Glomerular visceral epithelial cell (primary cell): ENCODE measurements around the gene CLEC1A.

Experiments used
- DNase-seq: peaks from one replicate; pipeline ENCODE4 v3.0.0-alpha.2; 2016; ENCODE audit errors: extremely low spot score

CLEC1A gene

DNA sequence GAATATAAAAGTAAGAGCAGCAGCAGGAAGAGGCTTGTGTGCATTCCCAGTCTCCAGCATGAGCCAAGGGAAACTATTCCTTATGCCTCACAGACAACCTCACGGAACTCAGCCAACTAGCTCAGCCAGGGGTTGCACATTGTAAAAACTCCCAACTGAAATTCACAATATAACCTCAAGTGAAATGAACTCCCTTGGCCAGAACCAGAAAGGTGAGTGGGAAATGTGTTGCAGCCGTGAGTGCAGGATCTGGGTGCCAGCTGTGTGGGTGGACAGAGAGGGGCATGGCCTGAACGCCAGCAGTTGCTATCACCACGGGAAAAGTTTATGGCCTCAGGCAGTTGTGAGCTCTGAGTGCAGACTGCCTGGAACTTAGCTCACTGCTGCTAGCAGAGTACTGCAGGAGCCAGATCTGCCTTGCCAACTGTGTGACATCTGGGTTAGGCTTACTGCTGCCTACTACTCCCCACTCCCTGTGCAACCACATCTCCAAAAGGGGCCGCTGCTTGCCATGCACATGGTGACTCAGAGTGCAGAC is 2.3 kb upstream of the CLEC1A start:
- no peak for DNase-seq

DNA sequence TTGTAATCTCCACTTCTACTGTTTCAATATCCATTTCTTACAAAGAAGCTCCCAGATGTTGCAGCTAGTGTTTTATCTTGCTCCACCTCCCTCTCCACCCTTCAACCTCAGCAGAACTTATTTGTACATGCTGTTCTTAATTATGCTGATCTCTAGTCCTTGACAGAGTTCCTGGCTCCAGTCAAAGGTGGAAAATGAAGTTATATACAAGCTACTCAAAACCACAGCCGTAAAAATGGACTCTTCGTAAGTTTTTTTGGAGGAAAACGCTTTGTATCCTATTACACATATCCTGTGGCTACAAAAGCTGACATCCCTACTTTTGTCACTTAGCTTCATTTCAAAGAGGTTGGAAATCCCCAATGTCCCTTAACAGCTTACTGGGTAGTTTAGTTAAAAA is 1.3 kb downstream of the CLEC1A start:
- no peak for DNase-seq

DNA sequence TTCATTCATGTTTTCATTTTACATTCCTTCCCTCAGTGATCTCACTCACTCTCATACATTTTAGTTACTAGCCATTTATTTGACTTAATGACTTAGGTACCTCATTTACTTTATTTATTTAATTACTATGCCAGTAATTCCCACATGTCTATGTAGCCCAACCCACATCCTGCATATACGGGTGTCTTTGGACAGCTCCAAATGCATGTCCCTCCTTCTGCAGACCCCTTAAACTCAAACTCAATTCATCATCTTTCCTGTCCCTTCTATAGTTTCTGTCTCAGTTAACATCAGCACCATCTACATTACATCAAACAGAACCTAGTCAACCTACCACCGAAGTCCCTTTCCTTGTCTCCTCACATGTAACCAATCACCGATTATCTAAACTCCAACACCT is 2.8 kb downstream of the CLEC1A start:
- DNase-seq: no peak

DNA sequence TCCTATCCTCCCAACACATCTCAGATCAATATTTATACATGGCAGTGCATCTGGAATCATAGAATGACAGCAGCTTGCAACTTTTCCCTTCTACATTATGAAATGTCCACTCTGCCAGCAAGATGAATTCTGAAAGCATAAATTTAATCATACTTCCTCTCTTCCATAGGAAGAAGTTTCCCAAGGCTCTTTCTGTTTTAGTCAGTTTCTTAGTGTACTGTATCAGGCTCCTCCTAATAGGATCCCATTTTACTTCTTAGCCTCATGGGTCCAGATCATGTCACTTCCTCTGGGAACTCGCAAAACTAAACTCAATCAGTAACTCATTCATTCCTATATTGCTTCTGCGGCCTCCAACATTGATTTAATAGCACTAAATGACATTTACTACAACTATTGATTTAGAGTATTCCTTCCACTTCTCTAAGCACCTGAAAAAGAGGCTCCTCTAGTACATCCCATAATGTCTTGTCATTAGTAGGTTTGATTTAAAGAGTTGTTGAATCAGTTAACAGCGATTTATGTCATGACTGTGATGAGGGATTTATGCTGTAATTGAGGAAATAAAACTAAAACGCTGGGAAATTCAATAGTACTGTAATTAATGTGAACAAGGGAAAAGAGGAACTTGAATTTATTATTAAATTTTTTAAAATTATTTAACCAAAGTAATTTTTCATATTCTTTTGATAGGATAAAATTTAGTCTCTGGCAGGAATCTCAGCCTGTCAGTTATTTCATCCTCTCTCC is 4.0 kb downstream of the CLEC1A start:
- DNase-seq: no peak

DNA sequence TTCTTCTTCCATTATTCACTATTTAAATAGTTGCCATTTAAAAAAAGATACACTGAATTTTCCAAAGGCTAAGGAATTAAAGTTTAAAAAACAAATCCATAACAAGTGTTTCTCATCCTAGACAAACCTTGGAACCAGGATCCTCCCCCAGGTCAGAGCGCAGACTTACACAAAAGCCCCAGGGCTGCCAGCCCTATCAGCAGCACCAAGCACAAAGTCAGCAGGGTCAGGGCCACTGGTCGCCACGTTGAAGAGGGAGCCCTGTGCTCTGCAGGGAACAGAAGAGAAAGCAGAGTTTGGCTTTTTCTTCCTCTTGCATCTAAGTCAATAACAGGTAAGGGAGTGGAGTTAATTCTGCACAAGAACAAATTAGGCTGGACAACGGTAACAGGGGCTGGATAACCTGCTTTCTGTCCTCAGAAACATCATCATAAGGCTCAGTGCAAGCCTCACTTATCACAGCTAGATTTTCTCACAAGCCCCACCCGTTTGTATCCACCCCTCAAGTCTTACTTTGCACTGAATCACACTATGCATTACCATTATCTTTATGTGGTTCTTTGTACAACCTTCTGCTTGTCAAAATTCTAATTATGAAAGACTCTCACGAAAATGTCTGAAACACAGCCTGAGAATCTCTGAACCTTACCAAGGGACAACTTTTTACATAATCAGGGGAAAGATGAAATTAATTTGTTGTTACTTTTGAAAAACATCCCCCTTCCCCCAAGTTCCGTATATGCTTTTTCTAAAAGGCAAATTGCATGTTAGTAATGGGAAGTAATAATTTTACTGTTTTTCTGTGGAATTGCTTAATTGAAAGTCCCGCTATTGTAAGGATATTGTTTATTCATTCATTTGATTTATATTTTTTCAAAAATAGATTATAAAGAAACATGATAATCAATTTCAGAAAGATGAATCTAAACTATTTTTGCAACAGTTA is 9.6 kb downstream of the CLEC1A start:
- DNase-seq: no peak

DNA sequence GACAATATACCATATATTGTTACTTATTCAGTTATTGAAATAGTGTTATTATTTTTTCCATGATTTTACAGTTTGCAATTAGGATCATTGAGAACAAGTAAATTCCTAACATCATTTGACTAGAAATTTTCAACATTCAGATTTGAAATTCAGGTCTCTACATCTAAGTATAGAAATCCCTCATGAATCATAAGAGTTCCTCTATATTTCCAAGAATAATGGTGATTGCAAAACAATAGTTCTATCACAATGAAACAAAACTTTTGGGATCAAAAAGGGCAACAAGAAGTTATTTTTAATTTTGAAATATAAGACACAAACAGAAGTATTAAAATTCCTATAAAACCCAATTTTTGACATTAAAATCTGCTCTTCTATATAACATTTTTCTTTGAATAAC is 10.8 kb downstream of the CLEC1A start:
- no peak for DNase-seq

DNA sequence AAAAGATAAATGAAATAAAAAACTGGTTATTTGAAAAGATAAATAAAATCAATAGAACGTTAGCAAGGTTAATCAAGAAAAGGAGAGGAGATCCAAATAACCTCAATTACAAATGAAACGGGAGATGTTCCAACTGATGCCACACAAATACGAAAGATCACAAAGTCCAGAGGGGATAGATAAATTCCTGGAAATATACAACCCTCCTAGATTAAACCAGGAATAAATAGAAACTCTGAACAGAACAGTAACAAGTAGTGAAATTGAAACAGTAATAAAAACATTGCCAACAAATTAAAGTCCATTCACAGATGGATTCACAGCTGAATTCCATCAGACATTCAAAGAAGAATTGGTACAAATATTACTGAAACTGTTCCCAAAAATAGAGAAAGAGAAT is 12.4 kb downstream of the CLEC1A start:
- DNase-seq: no peak

DNA sequence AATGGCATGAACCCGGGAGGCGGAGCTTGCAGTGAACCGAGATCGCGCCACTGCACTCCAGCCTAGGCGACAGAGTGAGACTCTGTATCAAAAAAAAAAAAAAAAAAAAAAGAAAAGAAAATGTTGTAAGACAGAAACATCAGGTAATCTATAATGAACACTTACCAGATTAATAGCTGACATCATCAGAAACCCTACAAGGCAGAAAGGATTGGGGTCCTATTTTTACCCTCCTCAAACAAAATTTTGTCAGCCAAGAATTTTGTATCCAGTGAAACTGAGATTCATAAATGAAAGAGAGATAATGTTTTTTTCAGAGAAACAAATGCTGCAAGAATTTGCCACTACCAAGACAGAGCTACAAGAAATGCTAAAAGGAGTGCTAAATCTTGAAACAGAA is 14.1 kb downstream of the CLEC1A start:
- DNase-seq: no peak

DNA sequence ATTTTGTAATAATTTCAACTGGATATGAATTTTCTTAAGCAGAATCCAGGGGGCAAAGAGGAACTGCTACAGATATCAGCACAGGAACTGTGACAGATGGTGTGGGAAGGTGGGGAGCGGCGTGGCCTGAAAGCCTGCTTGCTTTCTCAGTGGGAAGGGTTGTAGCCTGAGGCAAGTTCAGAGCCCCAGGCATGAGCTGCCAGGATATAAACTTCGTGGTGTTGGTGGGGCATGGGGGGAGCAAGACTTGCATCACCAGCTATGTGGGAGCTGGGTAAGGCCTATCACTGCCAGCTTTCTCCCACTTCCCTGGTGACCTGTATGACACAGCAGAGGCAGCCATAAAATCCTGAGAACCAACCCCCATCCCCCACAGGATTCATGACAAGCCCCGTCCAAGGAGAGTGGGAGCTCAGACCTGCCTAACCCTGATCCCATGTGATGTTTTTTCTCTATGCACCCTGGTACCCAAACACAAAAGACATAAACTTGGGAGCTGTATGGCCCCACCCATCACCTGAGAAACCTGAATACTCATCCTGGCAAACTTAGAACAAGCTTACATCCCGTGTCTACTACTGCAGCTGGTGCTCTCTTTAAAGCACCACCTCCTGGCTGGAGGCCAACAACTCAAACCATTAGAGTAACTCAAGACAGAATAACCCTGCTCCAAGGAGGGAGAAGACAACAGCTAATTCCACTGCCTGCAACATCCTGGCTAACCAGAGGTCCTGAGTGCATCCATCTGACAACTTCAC is 16.5 kb downstream of the CLEC1A start:
- DNase-seq: no peak

DNA sequence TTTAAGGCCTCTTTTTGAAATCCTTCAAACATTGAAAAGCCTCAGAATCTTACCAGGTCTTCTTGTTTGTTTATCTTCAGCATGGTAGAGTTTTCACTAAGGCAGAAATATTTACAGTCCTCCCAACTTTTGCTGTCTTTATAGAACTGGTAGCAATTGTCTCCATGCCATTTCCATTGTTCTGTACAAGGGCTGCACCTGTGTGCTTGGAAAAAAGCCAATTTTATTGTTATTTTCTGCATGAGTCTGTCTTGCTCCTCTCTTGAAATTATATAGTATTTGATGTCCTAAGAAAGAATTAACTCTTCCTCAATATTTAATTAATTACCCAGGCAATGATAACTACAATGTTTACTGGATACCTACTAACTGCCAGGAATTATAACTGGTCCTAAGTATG is 23.3 kb downstream of the CLEC1A start:
- DNase-seq: no peak

DNA sequence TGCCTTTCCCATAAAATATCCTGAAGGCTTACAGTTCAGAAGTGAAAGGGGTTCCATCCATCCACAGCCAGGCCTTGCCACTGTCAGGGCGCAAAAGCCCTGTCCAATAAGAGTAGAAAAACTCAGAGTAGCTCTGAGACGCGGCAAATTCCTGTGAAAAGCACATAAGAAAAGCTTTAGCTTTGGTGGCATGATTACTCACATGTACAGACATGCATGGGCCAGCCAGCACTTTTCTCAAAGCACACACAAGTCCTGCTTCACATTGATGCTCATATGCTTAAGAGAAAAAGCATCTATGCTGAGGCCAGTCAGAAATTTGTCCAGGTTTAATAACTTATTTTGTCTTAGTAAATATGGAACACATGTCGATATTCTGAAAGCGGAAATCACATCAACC is 25.5 kb downstream of the CLEC1A start:
- DNase-seq: no peak

DNA sequence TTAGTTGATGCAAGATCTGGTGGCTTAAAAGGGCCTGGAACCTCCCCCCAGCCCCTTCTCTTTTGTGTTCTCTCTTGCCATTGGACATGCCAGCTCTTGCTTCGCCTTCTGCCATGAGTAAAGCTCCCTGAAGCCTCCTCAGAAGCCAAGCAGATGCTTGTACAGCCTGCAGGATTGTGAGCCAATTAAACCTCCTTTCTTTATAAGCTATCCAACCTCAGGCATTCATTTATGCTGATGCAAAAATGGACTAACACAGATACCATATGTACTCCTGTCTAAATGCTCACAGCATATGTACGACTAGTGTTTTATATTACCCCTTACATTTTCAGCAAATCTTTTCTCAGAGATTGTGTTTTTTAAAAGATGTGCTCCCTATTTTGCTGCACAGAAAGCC is 26.7 kb downstream of the CLEC1A start:
- no peak for DNase-seq

DNA sequence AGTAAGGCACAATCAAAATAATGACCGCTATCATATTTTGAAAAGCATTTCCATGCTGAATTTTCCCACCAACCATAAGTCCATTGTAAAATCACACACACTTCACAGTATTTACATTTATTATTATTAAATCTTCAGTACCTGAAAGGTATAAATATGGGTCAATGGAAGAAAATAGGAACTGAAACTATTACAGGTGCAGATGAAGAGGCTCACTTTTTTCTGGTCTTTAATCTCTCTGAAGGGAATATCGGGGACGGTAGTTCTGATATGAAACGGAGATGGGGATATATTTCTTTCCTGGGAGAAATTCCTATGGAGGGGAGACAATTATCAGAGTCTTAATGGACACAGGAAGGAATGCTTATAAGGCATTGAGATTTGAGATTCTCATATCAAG is 28.4 kb downstream of the CLEC1A start:
- DNase-seq: no peak

DNA sequence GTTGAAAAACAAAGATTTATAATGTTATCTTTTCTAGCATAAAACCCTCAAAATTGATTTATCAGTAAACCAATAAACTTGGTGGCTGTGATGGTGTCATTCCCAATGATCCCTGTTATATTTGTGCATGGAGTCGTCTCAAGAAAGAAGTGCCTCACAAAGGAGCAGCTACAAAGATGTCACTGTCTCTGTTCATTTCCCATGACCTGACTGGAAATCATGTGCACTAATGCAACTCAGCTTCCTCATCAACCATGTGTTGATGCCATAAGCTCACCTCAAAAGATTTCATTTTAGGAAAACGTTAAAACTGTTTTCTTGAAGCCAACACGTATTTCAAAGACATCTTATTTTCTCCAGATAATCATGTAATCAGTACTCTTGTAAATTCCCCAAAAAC is 28.8 kb downstream of the CLEC1A start:
- no peak for DNase-seq

DNA sequence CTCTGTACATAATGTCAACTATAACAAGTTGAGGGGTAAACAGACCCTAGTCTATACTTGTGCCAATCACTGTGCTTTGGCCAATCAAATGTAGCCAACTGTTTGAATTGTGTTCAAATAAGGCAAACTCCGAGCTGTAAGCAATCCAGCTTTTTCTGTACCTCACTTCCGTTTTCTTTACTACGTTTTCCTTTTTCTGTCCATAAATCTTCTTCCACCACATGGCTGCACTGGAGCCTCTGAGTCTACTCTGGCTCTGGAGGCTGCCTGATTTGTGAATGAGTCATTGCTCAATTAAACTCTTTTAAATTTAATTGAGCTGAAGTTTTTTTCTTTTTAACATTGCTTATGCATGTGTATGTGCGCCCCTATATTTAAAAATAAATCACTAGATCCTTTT is 29.7 kb downstream of the CLEC1A start:
- no peak for DNase-seq

DNA sequence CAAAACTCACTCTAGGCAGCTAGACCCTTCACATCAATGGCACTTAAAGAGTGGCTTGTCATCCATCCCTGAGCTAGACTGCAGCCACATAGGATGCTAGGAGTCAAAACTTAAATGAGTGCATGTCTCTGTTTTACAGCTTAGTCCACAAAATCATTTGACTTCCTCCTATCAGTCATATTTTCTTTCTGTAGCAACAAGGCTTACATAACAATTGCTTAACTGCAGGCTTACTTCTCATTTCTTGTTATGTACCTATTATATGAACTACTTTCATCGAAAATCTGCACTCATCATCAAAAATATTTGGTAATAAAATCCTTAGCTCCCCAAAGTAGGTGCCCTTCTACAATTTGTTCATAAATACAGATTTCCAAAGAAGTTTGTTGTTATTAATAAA is 30.1 kb downstream of the CLEC1A start:
- no peak for DNase-seq

DNA sequence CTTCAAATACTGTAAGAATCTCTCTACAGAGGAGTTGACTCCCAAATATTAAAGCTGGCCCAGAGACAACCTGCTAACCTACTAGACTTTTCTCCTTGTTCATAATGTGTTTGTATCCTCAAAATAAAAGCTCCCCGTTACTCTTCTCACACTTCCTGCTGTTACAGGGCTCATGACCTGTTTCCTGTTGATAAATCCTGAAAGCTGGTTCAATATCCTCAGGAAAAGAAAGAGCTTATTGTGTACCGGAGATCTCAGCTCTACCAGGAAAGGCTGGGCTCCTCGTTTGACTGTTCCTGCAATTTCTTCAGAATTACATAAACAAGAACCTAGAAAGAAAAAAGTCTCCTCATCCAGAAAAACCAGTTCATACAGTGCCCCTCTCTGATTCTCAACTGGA is 30.8 kb downstream of the CLEC1A start:
- DNase-seq: no peak

DNA sequence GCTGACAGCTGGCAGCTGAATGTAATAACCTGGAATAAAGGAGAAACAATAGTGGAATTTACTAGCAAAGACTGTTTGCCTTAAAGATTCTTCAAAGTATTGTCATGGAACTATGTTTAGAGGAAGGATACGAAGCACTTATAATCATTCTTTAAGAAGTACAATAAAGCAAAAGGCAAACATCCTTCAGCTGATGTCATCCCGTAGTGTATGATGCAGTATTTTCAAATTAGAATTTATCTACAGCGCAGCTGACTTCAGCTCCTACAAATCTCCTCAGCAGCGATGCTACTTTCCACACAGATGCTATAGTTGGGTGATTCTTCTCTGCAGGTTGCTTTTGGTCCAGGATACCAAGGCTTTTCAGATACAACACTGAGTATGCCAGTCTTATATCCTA is 31.5 kb downstream of the CLEC1A start:
- no peak for DNase-seq

DNA sequence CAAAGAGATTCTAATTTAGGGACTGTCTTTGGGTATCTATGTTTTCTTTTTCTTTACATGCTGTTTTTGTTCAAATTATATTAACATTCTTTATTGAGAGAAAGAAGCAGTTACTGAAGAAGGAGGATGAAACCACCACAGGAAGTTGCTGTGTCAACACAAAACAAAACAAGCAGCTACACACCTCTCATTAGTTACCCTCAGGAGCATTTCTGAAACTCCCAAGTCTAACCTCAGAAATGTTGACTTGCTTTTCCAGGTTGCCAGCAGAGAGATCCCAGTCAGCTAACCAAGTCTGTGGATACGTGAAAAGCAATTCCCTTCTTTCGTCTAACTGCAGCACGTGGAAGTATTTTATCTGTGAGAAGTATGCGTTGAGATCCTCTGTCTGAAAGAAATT is 33.5 kb downstream of the CLEC1A start:
- no peak for DNase-seq

DNA sequence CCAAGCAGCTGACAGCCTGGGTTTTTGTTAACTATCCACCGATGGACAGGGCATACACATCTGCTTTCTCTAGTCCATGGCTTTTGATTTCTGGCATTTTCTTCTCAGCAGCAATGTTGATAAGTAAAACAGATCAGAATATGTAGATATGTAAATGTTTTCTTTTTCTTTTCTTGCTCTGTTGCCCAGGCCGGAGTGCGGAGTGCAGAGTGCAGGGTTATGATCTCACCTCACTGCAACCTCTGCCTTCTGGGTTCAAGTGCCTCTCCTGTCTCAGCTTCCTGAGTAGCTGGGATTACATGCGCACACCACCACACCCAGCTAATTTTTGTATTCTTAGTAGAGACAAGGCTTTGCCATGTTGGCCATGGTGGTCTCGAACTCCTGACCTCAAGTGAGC is 40.4 kb downstream of the CLEC1A start:
- DNase-seq: no peak

DNA sequence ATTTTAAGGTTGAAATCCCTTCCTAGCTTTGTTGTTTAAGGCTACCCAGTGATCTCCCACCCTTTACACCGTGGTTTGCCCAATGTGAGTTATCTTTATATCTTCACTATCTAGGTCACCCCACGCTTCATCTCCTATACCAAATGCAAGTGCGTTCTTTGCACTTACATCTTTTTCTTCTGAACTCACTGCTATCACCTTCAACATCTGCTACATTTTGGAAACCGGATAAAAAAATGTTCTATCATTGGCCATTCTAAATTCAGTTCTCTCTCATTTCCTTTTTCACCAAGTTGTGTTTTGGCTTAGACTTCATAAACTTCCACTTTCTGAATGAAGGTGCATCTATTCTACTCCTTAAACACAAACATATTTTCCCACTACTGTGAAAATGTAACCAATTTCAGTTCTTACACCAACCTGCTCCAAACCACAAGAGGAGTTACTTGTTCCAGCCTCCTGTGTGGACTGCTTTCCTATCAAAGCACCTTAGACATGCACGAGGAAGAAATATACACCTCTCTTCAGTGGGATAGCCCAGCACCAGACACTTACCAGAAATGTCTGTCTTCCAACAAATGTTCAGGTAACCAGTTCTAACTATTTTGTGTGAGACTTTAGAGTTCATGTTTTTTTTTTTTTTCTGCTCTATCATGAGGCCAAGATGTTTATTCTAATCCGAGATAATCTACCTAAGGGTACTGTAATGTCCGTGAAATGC is 46.4 kb downstream of the CLEC1A start:
- DNase-seq: no peak

DNA sequence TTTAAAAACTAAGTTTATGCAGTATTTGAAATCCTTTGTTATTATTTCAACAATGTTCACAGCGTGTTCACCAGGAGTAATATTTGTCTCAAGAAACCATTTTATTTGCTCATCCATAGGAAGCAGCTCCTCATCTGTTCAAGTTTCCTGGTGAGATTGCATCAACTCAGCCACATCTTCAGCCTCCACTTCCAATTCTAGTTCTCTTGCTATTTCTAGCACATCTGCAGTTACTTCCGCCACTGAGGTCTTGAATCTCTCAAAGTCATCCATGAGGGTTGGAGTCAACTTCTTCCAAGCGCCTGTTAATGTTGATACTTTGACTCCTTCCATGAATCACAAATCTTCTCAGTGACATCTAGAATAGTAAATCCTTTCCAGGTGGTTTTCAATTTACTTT is 50.3 kb downstream of the CLEC1A start:
- DNase-seq: no peak
